OCI-LY7 (cell line): Measurements from ENCODE around the gene TADA1.

Experiments used
- CTCF ChIP-seq: fragments of 200-600 bp; sonication (generic); conservative IDR thresholded peaks from 2 replicates; pipeline ENCODE4 v1.5.1; 2014; ENCODE audit warnings: mild to moderate bottlenecking, antibody characterized with exemption, low read length, moderate library complexity, mixed read lengths
- EZH2phosphoT487 ChIP-seq: fragments of 200-600 bp; sonication (generic); IDR thresholded peaks from 2 replicates; pipeline ENCODE4 v1.6.1; 2018; ENCODE audit warnings: low read depth, borderline replicate concordance, mild to moderate bottlenecking, mixed run types, antibody characterized with exemption, low read length, moderate library complexity, mixed read lengths

- TF ChIP-seq CTCF = no peak
- TF ChIP-seq EZH2phosphoT487 = no peak
These were observed 8.9 kb upstream of the TADA1 start for GRCh38 chr1:166884971-166885370.
